NCI-H2029 (cell line): ENCODE measurements around the gene UNKL.
"Not testable (repeated sequence)": the region's sequence is repeated elsewhere in the genome, so short reads cannot be mapped to it uniquely, and the experiment has no call there.

Source experiments
- DNase-seq: peaks from one replicate; lab custom pipeline; 2025; lab: John Stamatoyannopoulos, UW

Gene UNKL

GRCh38 chr16:1337486-1337885 is 77.0 kb downstream of the UNKL start:
- DNase-seq: no peak

GRCh38 chr16:1336619-1337018 is 77.9 kb downstream of the UNKL start:
- no peak for DNase-seq

- DNase-seq: no peak
Observed at GRCh38 chr16:1335996-1336395, 78.5 kb downstream of the UNKL start.

- DNase-seq: no peak
Observed at GRCh38 chr16:1335211-1335971, 79.1 kb downstream of the UNKL start.

- DNase-seq: no peak
Observed at GRCh38 chr16:1334739-1335138, 79.8 kb downstream of the UNKL start.

GRCh38 chr16:1333854-1334700 is 80.4 kb downstream of the UNKL start:
- no peak for DNase-seq

- DNase-seq: peak; percentile 39
Observed at GRCh38 chr16:1333149-1333812, 81.2 kb downstream of the UNKL start, which contains the start of gene BAIAP3. Gene BAIAP3 (plus strand): TSS chr16:1333645. CDS start chr16:1338550, 4,905 bp downstream.

- DNase-seq: no peak
Observed at GRCh38 chr16:1332618-1333148, 81.8 kb downstream of the UNKL start.

- peak; percentile 91 for DNase-seq
Observed at GRCh38 chr16:1331712-1332617, 82.5 kb downstream of the UNKL start.

- no peak for DNase-seq
Observed at GRCh38 chr16:1330931-1331711, 83.4 kb downstream of the UNKL start.

- DNase-seq: no peak
Observed at GRCh38 chr16:1330260-1330914, 84.1 kb downstream of the UNKL start.

GRCh38 chr16:1328961-1329360 is 85.5 kb downstream of the UNKL start:
- not testable (repeated sequence) for DNase-seq

GRCh38 chr16:1328136-1328535 is 86.4 kb downstream of the UNKL start:
- not testable (repeated sequence) for DNase-seq

GRCh38 chr16:1327619-1327947 is 86.9 kb downstream of the UNKL start:
- DNase-seq: no peak

- no peak for DNase-seq
Observed at GRCh38 chr16:1326946-1327618, 87.4 kb downstream of the UNKL start.

GRCh38 chr16:1326391-1326790 is 88.1 kb downstream of the UNKL start:
- no peak for DNase-seq

- DNase-seq: no peak
Observed at GRCh38 chr16:1325673-1326371, 88.7 kb downstream of the UNKL start.

- no peak for DNase-seq
Observed at GRCh38 chr16:1325261-1325660, 89.2 kb downstream of the UNKL start.

- DNase-seq: no peak
Observed at GRCh38 chr16:1324286-1324826, 90.1 kb downstream of the UNKL start.
